Activated naive CD4-positive, alpha-beta T cell treated with anti-CD3 and anti-CD28 coated beads, Interleukin-2, amount 50 U/mL, for 16 hours (primary cell): ENCODE data around the gene BOK.

Source experiments
- DNase-seq: peaks from one replicate; pipeline ENCODE4 v3.0.0-alpha.2; 2020

Gene BOK

DNA sequence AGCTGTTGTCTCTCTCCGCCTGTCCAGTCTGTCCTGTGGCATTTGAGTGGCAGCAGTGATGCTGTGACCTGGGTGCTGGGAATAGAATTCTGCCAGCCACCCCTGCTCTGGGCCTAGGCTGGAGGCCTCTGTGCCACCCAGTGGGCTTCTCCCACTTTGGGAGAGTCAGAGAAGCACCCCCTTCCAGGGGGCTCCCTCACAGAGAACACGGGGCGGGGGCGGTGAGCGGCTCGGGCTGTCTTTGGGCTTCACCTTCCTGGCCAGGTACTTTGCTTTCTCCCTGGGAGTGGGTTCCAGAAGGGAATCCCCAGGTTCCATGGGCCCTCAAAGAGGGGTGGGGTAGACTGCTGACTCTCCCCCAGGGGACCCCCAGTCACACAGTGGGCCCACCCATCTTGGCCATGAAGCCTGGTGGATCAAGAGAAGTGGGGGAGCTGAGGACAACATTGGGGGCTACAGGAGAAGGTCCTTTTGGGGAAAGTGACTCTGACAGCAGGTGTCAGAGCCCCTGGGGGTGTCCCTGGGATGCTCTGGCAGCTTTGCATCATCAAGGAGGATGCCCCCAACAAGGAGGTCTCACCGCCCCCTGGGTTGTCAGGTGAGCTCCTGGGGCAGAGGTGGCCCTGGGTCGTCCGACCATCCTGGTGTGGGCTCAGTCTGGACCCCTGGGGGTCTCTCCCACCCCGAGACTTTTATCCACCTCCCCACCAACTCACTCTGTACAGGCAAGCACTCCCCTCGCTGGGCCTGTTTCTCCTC is 18.8 kb upstream of the BOK start:
- no peak for DNase-seq

GRCh38 chr2:241540401-241540770 is 18.2 kb upstream of the BOK start:
- no peak for DNase-seq

- DNase-seq, result peak; percentile 53
These were observed 17.6 kb upstream of the BOK start for GRCh38 chr2:241540771-241541561.

DNA sequence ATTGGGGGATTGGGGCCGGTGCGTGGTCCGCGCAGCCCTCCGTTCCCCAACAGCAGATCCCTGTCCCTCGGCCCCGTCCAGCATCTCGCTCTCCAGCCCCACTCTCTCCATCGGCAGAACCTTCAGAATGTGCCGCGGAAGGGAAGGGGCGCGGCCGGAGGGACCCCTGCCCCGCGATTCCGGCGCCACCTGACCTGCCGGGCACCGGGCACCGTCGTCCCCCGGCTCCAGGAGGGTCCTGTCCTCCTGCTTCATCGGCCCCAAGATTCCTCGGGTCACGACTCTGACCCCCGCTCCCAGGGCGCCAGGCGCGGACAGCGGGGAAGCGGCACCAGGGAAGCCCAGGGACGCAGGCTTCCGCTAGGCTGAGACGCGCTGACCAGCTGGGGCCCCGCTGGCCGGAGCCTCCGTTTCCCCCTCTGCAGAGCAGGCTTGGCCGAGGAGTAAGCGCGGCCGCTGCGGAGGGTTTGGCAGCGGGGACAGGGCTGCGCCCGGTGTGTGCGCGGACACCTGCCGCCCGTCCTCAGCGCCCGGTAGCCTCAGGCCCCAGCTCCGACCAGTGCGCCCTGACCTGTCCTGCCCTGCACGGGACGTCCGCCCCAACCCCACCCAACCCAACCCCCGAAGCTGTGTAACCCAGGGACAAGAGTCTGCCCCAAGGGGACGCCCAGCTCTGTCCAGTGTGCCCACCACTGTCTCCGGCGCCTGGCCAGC is 16.8 kb upstream of the BOK start:
- DNase-seq, result no peak

DNA sequence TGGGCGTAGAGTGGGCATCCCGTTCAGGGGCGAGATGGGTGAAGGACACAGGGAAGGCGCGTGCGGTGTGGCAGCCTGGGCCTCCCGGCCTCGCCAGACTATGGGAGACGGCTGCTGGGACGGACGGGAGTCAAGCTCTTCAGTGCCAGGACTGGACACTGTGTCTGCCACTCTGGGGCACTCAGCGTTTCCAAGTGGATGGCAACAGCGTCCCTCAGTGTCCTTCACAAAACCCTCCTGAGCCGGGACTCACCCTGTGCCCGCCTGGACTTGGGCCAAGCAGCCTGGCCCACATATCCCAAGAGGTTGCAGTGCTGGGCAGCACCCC is 16.3 kb upstream of the BOK start:
- no peak for DNase-seq

- no peak for DNase-seq
These were observed 13.4 kb upstream of the BOK start for GRCh38 chr2:241545106-241545505.

DNA sequence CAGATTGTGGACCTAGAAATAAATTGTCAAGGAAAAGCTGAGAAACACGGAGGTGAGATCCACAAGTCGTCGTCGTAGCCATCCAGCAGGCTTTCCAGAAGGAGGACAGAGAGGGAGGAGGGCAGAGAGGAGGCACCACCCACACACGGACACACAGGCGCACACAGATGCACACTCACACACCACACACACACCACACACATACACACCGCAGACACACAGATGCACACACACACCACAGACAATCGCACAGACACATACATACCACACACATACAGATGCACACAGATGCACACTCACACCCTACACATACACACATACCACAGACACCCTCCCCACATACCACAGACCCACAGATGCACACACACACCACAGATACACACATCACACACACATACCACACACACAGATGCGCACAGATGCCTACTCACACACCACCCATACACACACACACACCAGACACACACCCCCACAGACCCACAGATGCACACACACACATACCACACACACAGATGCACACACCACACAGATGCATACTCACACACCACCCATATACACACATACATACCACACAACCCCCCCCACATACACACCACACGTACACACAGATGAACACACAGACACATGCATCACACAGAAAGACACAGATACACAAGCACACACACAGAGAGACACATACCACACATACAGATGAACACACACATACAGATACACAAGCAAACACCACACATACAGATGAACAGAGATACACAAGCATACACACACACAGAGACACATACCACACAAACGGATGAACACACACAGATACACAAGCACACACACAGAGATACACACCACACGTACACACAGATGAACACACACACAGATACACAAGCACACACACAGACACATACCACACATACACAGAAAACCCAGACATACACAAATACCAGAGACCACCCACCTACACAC is 12.7 kb upstream of the BOK start:
- no peak for DNase-seq

GRCh38 chr2:241546771-241547498 is 11.6 kb upstream of the BOK start:
- no peak for DNase-seq

DNA sequence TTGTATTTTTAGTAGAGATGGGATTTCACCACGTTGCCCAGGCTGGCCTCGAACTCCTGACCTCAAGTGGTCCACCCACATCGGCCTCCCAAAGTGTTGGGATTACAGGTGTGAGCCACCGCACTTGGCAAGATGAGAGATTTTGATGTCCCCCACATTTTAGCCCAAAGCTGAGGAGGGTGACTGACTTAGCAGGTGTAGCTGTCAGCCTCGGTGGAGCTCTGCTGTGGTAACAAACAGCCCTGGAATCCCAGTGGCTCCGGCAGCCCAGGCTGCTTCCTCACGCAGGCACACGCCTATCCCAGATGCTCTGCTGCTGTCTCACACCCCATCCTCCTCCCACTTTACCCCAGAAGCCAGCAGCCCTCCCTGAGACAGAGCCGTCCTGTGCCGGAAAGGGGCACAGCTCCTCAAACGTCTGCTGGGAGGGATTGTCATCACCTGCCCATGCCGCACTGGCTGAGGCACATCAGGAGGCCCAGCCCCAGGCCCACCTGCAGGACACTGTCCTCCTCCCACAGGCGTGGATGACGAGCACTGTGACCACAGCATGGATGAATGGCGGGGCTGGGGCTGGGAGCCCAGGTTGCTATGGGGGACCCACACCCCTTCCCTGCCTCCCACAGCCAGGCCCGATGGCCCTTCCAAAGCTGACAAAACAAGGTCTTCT is 10.6 kb upstream of the BOK start:
- no peak for DNase-seq

DNA sequence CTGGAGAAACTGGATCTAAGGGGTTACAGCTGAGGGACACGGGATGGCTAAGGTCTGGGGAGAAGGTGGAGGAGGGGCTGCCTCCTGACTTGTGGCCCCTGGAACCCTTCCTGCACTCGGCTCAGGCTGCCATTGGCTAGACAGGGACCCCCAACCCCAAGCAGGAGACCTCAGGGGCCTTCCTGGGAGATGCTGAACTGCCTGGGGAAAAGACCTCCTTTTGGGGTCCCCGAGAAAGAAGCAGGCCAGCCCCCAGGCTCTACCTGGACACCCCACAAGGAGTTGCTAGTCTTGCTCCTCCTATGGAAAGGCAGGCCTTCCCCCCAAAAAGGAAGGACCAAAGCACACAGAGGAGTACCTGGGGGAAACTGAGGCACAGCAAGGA is 10.1 kb upstream of the BOK start:
- no peak for DNase-seq

- DNase-seq, result no peak
These were observed 7.6 kb upstream of the BOK start for GRCh38 chr2:241550616-241551580.

DNA sequence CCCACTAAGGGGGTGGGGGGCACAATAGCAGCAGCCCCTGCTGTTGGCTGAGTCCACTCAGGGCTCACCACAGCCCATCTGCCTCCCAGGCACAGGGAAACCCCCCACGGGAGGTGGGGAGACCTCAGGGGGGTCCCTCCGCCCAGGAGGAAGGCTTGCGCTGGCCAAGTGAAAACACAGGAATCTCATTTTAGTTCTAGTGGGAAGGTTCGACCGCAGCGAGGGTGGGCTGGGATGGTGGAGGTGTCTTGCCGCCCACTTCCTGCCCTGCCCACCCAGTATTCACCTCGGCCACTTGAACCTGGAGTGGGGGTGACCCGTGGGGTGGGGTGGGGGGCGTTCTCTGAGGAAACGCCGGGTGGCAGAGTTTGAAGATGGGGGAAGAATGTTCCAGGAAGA is 6.9 kb upstream of the BOK start:
- no peak for DNase-seq

DNA sequence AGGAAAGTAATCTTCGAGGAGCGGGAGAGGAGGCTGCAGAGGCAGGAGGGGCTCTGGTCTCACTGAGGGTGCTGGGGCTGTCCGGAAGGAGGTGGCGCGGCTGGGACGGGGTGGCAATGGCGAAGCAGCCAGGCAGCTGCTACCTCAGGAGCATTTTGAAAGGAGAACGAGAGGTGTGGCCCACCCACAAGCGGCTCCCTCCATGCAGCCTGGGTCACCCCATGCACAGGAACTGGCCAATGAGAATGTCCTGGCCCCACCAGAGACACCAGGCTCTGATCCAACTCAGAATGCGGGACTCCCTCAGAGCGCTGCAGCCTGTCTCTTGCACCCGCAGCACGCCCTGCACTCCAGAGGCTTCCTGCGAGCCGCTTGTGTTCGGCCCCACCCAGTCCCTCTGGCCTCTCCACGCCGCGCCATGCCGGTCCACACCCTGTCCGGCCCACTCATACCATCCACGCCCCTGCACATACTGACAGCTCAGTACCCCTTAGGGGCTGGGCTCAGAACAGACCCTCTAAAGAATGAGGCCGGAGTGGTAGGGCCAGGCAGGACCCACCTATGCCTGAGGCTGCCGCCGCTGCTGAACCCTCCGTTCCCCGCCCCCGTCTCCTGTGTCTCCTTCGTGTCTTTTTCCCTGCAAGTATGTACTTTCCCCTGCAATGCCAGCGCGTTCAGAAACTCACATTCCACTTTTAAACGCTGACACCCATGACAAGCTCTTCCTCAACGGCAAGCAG is 6.4 kb upstream of the BOK start:
- no peak for DNase-seq

DNA sequence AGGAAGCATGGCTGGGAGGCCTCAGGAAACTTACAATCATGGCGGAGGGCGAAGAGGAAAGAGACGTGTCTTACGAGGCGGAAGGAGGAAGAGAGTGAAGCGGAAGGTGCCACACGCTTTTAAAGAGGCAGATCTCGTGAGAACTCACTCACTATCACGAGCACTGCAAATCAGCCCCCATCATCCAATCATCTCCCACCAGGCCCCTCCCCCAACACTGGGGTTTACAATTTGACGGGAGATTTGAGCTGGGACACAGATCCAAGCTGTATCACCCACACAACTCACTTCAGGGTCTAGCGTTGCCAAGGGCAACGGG is 5.1 kb upstream of the BOK start:
- DNase-seq, result no peak

- DNase-seq, result no peak
These were observed 4.6 kb upstream of the BOK start for GRCh38 chr2:241553981-241554380.

GRCh38 chr2:241554610-241555322 is 3.8 kb upstream of the BOK start:
- DNase-seq, result no peak

- no peak for DNase-seq
These were observed 2.8 kb upstream of the BOK start for GRCh38 chr2:241555711-241556110.

DNA sequence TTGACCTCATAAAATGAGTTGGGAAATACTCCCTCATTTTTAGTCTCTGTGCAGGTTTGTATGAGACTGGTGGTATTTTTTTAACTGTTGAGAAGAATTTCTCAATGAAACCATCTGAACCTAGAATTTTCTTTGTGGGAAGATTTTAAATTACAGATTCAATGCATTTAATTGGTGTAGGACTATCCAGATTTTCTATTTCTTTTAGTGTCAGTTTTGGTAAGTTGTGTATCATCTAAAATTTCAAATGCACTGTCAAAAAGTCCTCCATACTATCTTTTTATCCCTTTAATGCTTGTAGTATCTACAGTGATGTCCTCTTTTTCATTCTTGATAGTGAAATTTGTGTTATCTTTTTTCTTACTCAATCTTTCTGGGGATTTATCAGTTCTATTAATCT is 1.8 kb upstream of the BOK start:
- no peak for DNase-seq
